ELR (cell line): ENCODE results near the gene KRT28.
"Not testable (repeated sequence)": the region's sequence is repeated elsewhere in the genome, so short reads cannot be mapped to it uniquely, and the experiment has no call there.

Experiments
- DNase-seq: peaks from one replicate; pipeline ENCODE4 v3.0.0-alpha.2; 2015; ENCODE audit warnings: low read depth

Gene KRT28

DNA sequence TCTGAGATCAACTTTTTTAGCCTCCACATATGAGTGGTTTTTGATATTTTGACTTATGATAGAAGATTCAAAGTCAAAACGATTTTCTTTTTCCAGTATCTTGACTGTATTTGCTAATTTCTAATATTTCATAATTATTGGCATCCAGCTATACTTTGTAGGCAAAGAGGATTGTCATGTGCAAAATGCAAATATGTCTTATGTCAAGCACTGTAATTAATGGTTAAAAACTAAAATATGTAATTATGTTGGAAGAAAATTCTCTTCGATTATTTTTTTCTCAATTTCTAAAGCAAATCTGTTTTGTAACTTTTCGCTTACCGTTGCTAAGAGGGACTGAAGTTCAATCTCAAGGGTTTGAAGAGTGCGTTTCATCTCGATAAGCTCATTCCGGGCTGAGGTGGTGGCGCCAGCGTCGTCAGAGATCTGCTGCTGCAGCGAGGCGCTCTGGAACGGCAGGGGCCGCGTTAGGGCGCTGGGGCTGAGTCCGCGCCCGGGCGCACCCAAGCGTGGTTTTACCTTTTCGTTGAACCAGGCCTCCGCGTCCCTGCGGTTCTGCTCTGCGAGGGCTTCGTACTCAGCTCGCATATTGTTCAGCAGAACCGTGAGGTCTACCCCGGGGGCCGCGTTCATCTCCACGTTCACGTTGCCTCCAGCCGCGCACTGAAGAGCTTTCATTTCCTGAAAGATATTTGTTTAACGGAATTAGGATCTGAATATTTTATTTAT lies 20.4 kb downstream of the KRT28 start:
- no peak for DNase-seq

DNA sequence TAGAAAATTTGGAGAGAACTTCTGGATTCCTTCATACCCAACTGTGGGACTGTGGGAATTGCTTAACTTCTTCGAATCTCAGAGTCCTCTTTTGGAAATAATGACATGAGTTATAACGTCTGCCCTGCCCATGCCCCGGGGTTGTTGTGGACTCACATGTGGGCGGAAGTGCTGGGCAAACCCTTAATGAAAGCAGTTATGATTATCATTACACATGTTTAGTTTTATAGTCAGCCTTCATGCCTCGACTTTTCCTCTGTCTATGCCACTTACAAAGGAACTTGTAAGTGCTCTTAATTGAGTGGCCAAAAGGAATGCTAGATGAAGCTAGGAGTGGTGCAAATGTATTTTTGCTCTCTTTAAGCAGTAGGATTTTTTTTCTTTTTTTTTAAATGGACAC lies 21.3 kb downstream of the KRT28 start:
- no peak for DNase-seq

DNA sequence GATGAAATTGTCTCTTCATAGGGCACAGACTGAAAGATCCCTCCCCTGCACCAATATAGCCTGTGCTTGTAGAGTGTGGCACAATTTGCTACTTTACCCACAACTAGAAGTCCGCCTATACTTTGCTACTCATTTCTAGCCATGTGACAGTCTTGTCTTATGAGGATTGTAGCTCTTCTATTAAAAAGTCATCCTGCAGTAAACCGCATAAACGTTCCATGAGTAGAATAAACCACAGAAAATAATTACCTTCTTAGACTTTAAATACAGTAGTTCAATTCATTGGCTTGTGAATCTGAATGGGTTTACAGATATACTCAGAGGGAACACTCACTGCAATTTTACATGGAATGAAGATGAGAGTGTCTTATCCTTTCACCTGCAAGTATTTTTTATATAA lies 21.8 kb downstream of the KRT28 start:
- DNase-seq: no peak

DNA sequence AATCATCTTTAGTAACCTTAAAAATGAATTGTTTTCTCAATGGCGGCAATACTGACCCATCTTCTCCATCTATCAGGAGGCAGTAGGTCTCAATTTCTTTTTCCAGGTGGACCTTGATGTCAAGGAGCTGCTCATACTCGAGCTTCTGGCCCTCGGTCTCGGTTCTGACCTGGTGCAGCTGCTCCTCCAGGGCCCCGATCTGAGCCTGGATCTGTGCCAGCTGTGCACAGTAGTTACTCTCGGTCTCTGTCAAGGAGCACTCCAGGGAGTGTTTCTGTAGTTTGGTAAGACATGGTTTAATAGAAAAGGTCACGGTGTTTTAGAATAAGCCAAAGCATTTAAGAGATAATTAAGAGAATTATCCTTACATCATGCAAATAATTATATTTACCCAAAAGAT lies 22.3 kb downstream of the KRT28 start:
- no peak for DNase-seq

DNA sequence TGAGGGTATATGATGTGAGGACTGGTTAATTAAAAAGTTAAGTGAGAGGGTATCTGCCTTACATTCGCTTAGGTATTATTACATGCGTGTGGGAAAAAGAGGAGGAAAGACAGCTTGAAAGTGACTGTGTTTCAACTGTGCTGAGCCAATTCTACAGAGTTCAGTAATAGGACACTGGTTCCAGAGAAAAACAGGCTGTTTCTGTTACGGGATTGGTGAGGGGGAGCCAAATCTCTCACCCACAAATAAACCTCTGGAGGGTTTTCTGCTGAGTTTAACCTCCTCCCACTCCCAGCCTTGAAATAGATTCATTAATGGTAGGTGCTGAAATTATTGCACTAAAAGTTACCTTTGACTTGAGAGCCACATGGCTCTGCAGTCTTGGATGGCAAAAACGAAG lies 23.8 kb downstream of the KRT28 start:
- DNase-seq: no peak

DNA sequence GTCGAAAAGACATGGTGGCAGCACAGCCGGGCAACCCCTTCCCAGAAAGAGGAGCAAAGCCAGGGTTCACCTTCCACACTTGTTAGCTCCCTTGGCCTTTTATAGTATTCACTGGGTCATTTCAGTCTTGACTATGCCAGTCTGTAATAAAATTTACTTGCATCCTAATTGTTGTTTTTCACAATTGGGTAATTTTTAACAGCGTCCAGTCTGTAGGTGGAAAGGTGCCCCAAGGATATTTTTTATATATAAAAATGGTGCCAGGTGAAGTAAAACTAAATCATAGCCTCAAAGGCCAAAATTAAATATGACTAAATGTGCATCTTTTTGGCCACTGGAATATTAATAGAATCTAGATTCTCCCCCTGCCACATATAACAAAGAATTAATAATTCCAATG lies 27.7 kb downstream of the KRT28 start, which contains the start of gene KRT26:
Gene KRT26, minus strand, starts transcription at position 101 of the 400 bp plus-strand sequence. Its CDS starts 88 bp downstream, at position 13.
- no peak for DNase-seq

DNA sequence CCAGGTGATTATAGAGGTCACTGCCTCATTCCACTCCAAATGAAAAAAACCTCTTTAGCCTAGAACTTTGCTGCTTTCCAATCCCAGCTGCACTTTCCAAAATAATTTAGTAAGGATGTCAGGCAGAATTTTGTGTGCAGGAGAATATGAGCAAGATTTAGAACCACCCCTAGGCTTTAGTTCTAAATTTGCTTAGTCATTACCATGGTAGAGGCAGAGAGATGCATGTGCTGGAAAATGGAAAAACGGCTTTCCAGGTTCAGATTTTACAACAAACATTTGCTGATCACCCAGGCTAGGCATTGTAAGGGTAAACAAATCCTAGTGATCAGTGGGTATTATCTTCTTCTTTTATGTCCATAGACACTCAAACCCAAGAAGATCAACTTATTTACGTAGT lies 34.1 kb downstream of the KRT28 start:
- no peak for DNase-seq

DNA sequence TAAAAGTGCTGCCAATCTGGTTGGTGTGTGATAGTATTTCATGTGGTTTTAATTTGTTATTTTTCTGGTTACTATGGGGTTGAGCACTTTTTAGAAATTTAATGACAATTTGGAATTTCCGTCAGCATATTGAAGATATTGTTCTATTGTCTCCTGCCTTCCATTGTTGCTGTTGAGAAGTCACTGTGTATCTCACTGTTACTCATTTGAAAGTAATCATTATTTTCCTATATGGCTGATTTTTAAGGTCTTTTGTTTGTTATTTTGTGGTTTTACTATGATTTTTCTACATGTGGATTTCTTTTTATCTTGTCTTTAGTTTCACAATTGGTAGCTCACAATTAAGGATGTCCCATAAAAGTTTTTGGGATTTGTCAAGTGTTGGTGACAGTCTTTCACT lies 36.0 kb downstream of the KRT28 start:
- no peak for DNase-seq

DNA sequence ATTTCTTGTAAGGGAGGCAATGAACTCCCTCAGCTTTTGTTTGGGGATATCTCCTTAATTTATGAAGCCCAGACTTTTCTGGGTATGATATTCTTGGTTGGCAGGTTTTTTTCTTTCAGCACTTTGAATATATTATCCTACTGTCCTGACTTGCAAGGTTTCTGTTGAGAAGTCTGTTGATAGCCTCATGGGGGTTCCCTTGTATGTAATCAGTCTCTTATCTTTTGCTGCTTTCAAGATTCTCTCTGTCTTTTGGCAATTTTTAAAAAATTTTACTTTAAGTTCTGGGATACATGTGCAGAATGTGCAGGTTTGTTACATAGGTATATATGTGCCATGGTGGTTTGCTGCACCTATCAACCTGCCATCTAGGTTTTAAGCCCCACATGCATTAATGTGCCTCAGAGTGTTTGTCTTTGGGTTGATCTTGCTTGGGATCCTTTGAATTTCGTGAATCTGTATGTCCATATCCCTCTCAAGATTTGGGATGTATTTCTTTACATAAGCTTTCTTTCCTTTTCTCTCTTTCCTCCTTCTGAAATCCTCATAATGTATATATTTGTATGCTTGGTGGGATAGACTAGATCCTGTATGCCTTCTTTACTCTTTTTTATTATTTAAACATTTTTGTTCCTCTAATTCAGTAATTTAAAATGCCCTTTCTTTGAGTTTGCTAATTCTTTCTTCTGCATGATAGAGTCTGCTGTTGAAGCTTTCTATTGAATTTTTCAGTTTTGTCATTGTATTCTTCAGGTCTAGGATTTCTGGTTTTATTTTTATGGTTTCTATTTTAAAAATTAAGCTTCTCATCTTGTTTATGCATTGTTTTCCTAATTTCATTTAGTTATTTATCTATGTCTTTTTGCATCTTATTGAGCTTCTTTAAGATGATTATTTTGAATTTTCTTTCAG lies 39.4 kb downstream of the KRT28 start:
- no peak for DNase-seq

DNA sequence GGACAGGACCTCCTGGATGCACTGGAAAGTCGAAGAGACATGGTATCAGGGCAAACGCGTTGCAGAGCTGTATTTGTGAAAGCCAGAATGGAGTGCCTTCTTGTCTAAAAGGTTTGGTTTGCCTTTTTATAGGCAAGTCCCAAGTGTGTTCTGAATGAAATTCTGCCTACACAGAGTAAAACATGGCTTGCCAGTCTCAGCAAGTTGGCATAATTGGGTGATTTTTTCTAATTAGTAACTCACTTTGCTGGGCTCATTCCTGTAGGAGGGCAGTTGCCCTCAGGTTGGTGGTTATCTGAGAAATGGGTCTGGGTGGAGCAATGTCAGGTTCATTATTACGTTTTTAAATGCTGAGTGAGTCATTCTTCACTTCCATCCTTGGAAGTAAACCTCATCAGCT lies 44.5 kb downstream of the KRT28 start, which contains the start of gene KRT25:
Gene KRT25, minus strand, starts transcription at position 101 of the 400 bp plus-strand sequence. Its CDS starts 60 bp downstream, at position 41.
- no peak for DNase-seq

DNA sequence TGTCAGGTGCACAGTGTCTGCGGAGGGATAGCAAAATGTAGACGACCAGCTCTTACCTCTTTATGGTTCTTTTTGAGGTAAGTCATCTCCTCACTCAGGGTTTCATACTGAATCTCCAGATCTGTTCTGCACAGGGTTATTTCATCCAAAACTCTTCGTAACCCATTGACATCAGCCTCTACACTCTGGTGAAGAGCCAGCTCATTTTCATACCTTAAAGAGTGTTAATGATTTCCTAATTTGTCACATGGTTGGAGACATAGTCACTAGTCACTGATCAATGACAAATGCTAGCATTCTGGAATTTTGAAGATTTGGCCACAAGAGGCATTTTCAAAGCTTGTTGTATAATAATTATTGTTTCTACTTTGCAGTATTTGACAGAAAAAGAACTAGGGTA lies 46.0 kb downstream of the KRT28 start:
- DNase-seq: no peak

DNA sequence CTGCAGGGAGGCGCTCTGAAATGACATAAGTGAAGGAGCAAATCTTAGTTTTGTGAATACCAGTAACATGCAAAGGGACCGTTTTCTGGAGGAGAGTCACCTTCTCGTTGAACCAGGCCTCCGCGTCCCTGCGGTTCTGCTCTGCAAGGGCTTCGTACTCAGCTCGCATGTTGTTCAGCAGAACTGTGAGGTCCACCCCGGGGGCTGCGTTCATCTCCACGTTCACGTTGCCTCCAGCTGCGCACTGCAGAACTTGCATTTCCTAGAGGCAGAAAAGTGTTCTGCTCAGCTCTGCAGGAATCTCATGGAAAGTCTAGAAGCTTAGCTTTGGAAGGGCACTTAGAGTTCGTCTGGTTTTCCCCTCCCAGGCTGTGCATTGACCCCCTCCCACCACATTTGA lies 48.7 kb downstream of the KRT28 start:
- no peak for DNase-seq

DNA sequence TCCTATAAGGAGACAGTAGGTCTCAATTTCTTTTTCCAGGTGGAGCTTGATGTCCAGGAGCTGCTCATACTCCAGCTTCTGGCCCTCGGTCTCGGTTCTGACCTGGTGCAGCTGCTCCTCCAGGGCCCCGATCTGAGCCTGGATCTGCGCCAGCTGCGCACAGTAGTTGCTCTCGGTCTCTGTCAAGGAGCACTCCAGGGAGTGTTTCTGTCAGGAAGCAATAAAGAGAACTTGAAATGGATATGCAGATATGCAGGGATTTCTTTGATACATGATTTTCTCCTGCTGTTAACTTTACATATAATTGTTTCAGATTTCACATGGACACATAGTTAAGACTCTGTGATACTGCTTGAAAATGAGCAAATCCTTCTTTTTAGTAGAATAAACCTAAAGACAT lies 49.4 kb downstream of the KRT28 start:
- no peak for DNase-seq

DNA sequence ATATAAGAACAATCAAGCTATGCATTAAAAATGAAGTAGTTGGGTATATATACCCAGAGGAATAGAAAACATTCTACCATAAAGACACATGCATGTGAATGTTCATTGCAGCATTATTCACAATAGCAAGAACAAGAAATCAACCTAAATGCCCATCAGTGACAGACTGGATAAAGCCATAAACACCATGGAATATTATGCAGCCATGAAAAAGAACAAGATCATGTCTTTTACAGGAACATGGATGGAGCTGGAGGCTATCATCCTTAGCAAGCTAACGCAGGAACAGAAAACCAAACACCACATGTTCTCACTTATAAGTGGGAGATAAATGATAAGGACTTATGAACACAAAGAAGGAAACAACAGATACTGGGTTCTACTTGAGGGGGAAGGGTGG lies 51.1 kb downstream of the KRT28 start:
- not testable (repeated sequence) for DNase-seq
